HS-27A (cell line): ENCODE results near the gene DLEU7.

ENCODE experiments used
- DNase-seq: peaks from one replicate; pipeline ENCODE4 v3.0.0-alpha.2; 2012; ENCODE audit warnings: low read depth, missing footprints

The DLEU7 gene

GRCh38 chr13:50842251-50842989 lies 1.1 kb downstream of the DLEU7 start:
- DNase-seq, result no peak

DNA sequence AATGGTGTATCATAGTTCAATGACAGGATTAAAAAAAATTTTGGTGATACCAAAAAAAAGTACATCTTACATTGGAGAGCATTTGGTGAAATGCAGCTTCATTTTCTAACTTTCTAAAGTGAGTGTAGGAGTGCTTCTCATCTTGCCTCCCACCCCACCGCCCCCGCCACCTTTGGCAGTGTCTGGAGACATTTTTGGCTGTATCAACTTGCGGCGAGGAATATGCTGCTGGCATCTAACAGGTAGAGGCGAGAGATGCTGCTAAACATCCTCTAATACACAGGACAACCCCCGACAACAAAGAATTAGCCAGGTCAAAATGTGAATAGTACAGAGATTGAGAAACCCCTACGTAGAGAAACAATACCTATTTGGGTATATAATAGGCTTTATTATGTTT lies 1.7 kb downstream of the DLEU7 start:
- DNase-seq, result no peak

DNA sequence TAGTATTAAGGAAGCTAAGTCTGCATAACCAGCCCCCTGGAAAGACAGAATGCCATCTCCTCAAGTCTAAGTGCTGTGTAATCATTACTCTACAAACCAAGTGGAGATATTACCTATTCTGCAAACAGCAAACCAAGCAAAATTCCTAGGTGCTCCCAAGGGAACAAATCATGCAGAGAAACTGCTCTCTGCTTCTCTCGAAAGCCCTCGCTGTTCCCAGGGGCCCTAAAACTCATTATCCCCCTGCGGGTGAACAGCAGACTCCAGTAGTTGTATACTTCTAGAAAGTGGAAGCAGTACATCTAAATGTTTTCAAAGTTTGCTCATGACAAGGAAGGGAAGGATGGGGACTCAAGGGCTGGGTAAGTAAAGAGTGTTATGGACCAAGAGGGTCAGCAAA lies 3.2 kb downstream of the DLEU7 start:
- no peak for DNase-seq

- no peak for DNase-seq
These were observed 3.7 kb downstream of the DLEU7 start for GRCh38 chr13:50839828-50840227.

GRCh38 chr13:50838701-50839100 lies 4.8 kb downstream of the DLEU7 start:
- DNase-seq, result no peak

DNA sequence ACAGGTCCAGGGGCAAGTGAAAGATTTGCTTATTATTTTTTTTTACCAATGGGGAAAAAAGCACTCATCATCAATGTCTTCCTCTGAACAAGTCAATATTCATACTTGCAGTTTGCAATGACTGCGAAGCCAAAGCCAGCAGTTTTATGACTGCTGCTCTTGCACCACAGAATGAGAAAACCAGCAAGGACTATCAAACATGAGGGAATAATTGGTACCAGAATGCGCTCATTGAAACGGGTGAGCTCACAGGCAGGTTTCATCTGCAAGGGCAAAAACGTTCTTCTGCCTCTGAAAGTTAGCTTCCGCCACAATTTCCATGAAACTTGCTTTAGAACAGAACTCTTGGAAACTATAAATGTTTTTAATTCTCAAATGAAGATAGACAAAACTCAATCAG lies 5.5 kb downstream of the DLEU7 start:
- DNase-seq, result no peak

DNA sequence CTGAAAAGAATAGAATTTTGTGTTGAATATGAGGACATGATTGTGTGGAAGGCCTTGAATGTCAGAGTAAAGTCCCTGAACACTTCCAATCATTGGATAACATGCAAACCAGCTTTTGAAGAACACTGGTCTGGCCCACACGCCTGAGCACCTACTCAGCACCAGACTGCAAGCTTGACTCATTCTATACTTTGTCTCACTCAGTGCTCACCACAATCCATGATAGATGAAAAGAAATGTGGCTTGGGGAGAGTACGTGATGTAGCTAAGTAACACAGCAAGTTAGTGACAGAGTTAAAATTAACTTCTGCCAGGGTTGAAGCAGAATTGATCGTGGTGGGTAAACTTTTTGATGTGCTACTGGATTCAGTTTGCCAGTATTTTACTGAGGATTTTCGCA lies 12.0 kb downstream of the DLEU7 start:
- DNase-seq, result no peak

- DNase-seq, result no peak
These were observed 13.6 kb downstream of the DLEU7 start for GRCh38 chr13:50829896-50830295.

DNA sequence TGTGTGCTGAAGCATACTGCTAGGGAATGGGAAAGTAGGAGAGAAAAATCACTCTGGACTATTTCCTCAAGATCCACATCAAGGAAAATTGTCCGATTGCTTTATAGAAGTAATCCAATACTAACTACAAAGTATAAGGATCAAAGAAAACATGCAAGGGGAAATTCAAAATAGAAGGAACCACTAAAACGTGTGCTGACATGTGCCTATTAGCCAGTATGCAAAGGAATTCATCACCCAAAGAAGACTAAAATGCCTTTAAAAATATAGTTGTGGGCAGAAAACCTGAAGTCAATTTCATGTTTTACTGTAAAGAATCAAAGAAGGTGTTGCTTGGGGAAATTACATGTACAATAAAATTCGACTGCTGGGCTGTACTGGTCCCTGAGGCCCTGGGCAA lies 14.3 kb downstream of the DLEU7 start:
- DNase-seq, result no peak

DNA sequence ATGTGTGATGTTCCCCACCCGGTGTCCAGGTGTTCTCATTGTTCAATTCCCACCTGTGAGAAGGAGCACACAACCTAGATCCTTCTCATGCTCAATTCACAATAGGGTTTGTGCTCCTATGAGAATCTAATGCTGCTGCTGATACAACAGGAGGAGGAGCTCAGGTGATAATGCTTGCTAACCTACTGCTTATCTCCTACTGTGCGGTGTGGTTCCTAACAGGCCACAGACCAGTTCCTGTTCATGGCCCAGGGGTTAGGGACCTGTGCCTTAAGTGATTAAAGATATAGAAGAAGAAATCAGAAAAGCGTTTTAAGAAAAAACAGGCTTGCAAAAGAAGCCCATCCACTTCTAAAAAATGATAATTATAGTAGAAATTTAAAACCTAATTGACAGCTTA lies 17.5 kb downstream of the DLEU7 start:
- no peak for DNase-seq

DNA sequence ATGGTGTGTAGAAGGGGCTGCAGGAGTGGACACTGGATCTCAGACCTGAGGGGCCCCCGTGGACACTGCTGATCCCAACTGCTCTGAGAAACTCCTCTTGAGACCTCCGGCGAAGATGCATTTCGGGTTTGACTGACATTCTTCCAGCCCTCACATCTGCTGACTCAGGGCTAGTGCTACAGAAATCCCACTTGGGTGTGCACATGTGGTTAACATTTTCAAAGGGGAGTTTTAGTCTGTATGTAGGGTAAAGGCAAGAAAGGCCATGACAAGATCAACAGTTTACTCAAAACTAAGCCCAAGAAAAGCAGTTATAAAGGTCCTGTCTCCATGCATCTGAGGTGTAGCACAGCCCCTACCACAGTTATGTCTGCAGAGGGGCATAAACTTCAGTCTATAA lies 31.2 kb downstream of the DLEU7 start:
- DNase-seq, result no peak

DNA sequence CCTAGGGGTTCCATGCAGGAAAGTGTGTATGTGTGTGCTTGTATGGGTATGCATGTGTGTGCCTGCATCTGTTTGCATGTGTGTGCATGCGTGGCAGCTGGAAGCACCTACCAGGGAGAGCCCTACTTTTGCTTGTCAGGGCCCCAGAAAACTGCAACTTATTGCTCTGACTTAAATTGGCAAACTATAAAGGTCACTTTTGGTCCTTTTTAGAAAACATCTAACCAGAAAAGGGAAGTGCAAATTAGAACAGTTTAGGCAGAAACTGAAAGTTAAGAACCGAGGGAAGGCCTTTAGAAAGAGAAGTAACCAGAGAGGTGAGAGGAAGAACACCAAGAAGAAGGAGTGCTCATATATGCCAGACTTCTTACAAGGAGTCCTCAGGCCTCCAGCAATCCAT lies 32.5 kb downstream of the DLEU7 start:
- DNase-seq, result no peak

DNA sequence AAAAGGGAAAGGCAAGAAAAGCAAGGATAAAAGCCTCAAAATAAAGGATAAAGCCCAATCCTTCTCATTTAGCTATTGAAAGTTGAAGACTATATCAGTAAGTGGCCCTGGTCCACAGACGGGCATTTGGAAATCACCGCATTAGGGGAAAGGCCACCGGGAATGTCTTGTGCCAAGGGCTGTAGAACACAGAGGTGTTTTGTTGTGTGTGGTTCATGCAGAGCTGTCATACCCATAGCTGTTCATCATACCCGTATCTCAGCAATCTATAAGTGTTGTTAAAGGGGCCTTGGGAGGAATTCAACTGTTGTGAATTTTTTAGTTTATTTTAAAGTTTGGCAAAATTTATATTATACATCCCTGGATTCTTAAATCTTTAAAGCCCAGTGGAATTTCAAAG lies 33.0 kb downstream of the DLEU7 start:
- no peak for DNase-seq

DNA sequence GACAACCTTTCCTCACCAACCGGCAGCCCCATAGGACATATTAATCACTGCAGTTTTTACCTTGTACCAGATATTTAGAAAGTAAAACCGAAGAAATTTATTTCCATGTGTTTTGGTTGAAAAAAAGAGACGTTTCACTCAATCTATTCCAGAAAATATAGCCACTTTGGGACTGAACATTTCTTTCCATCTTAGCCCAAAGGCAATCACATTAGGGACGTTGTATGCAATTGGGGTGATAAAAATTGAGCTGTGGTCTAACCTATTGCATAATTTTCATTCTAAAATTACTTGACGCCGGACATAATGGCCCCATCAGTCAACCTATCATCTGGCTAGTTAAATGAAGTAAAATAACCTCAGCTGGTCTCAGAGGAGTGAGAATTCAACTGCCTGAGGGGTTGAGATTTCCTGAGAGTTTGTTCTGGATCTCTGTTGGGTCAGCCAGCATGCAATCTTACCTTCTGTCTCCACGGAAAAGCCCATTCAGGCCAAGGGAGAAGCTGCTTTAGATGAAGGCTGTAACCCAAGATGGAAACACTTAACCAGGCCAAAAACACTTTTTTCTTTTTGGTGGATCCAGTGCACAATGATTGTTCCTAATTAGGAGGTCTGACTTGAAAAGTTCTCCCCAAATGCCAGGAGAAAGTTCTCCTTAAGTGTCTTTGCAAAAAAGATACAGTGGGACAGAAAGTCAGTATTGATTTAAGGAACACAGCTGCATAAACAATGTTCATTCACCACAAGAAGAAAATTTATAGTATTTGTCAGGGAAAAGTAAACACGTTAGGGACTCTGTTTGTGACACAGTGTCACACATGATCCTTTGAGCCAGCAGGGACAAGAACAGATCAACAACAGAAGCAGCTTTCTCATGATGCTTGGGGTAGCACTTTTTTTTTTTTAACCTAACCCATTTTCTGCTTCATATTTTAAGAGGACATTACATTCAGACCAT lies 34.1 kb downstream of the DLEU7 start:
- no peak for DNase-seq

GRCh38 chr13:50805805-50806204 lies 37.7 kb downstream of the DLEU7 start:
- DNase-seq, result no peak

DNA sequence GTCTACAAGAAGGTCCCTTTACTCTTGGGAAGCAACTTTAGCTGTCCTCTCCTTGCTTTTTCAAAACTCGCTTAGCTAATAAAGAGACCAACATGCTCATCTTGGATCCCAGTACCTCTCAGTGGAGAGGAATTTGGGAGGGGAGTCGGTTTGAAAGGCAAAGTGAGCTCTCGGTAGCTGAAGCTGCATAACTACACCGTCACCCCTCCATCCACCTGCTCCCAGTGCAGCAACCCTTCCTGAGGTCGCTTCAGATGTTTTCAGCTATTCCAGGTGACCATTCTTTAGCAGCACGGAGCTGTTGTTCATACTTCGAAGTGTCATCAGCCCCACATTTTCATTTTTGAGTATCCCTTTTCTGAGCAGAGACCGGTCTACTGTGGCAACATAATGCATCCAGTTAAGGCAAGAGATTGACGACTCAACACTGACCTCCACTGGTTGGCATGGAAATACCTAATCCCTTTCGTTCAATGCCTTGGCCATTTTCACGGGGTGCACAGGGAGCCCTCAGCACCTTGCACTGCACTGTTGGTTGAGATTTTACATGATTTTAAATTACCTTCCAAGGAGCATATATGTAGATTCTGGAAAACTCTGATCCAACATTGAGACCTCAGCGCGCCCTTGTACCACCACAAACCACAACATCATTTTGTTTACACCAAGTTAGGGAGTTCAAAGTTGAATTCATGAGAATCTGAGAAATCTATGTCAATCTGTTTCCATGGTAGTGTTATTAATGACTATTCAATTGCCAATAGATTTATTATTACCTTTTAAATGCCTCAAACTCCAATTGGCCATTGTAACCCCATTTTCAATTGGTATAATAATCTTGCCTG lies 42.2 kb downstream of the DLEU7 start:
- peak; percentile 41 for DNase-seq

DNA sequence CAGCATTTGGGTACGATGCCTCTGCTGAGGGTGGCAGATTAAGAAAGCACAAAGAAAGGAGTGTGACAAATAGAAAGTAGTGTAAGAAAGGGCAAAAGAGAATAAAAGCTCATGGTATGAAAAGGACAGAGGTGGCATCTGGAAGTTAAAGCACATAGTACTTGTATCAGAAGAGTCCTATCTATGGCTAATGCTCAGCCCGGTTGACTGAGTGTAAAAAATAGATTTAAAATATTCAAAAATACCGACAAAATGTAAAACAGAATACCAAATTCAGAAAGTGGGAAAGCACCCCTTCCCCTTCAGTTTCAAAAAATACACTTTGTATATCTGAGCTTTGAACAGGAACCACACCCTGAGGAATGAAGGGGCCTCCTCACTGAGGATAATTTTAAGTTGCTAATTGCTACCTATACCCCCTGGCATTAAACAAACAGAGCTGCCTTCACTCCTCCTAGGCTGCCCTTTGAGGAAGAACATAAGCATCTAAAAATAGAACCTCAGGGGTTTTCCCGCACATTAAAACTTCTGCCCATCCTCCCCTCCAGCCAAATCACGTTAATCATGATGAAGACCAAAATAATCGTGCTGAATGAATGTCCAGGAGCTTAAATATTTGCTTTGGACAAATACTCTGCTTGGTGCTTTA lies 43.3 kb downstream of the DLEU7 start:
- DNase-seq, result no peak

DNA sequence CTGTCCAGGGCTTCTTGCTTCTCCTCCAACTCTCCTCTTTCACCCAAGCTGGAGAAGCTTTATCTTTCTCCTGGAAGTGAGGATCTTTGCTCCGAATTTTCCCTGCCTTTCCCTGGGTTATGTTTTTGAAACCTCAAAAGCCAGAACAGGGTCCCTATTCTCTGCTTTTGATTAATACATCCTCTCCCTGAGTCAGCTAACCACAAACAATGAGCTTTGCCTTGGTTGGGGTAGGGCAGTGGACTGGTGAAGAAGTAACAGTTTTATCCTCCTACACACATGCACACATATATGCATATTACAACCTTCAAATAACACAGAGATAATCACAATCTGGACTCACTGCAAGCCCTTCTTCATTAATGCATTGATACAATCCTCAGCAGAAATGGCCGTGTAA lies 44.6 kb downstream of the DLEU7 start:
- DNase-seq, result no peak

DNA sequence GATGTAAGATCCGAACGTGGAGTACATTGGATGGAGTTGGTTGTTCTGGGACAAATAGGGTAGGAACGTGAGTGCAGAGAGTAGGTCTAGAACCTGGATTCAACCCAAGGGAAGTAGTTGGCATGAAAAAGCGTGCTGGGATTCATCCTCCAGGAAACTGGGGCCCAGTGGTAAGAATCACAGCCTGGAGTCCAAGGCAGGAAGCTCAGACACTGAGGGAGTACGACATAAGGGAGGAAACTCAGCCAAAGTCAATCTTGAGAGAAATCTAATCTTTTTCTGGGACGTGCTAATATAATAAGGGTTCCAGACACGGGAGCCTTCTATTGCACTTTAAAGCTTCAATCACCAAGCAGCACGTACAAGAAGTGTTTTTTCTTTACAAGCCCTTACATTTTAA lies 46.4 kb downstream of the DLEU7 start:
- DNase-seq, result no peak

- no peak for DNase-seq
These were observed 47.0 kb downstream of the DLEU7 start for GRCh38 chr13:50796463-50796862.

- no peak for DNase-seq
These were observed 49.3 kb downstream of the DLEU7 start for GRCh38 chr13:50794226-50794625.

- DNase-seq, result no peak
These were observed 50.5 kb downstream of the DLEU7 start for GRCh38 chr13:50793026-50793425.
